CD4-positive, alpha-beta T cell treated with Interferon gamma for 1 hour (primary cell): ENCODE data around the gene SMPD3.

Experiments used
- DNase-seq: peaks from one replicate; pipeline ENCODE4 v3.0.0-alpha.2; 2020

The SMPD3 gene

GRCh38 chr16:68379472-68380347 lies 68.6 kb downstream of the SMPD3 start:
- DNase-seq, result no peak

GRCh38 chr16:68378436-68379415 lies 69.6 kb downstream of the SMPD3 start:
- no peak for DNase-seq

GRCh38 chr16:68377667-68378393 lies 70.5 kb downstream of the SMPD3 start:
- DNase-seq, result no peak

- no peak for DNase-seq
Observed at GRCh38 chr16:68377221-68377620, 71.1 kb downstream of the SMPD3 start.

GRCh38 chr16:68376590-68376989 lies 71.7 kb downstream of the SMPD3 start:
- no peak for DNase-seq

- DNase-seq, result no peak
Observed at GRCh38 chr16:68375801-68376536, 72.3 kb downstream of the SMPD3 start.

- DNase-seq, result no peak
Observed at GRCh38 chr16:68374961-68375660, 73.2 kb downstream of the SMPD3 start.

- DNase-seq, result no peak
Observed at GRCh38 chr16:68374246-68374805, 74.0 kb downstream of the SMPD3 start.

GRCh38 chr16:68373528-68374245 lies 74.6 kb downstream of the SMPD3 start:
- DNase-seq, result no peak

GRCh38 chr16:68372806-68373205 lies 75.5 kb downstream of the SMPD3 start:
- DNase-seq, result no peak

GRCh38 chr16:68372381-68372720 lies 76.0 kb downstream of the SMPD3 start:
- DNase-seq, result no peak

GRCh38 chr16:68371706-68372380 lies 76.5 kb downstream of the SMPD3 start:
- no peak for DNase-seq

GRCh38 chr16:68371276-68371651 lies 77.0 kb downstream of the SMPD3 start:
- no peak for DNase-seq

- DNase-seq, result peak; percentile 39
Observed at GRCh38 chr16:68370581-68371275, 77.6 kb downstream of the SMPD3 start.

- DNase-seq, result peak; percentile 18
Observed at GRCh38 chr16:68369697-68370580, 78.4 kb downstream of the SMPD3 start.

- DNase-seq, result no peak
Observed at GRCh38 chr16:68369168-68369567, 79.1 kb downstream of the SMPD3 start.

- DNase-seq, result no peak
Observed at GRCh38 chr16:68368301-68368888, 79.9 kb downstream of the SMPD3 start.

GRCh38 chr16:68367891-68368290 lies 80.4 kb downstream of the SMPD3 start:
- DNase-seq, result no peak
